Colon (tissue), 2 donors: ENCODE results near the gene GALNT18.
"Not testable (repeated sequence)": the region's sequence is repeated elsewhere in the genome, so short reads cannot be mapped to it uniquely, and the experiment has no call there.

Experiments used
- FAIRE-seq: peaks from 2 replicates; lab custom pipeline; 2012; peaks lifted over from hg19 to GRCh38; lab: Jason Lieb, UNC
- donor health status: control.
- donor health status: control.

The GALNT18 gene

DNA sequence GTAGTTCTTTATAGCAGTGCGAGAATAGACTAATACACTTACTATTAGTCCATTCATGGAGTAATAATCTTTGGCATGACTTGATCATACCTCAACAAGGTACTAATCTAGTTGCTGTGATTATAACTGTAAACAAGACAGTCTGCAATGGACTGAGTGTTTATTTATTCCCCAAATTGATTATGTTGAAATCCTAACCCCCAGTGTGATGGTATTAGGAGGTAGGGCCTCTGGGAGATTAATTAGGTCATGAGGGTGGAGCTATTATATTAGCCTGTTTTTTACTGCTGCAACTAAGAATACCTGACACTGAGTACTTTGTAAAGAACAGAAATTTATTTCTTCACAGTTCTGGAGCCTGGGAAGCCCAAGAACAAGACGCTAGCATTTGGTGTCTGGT lies 237.8 kb downstream of the GALNT18 start:
- no peak for FAIRE-seq

DNA sequence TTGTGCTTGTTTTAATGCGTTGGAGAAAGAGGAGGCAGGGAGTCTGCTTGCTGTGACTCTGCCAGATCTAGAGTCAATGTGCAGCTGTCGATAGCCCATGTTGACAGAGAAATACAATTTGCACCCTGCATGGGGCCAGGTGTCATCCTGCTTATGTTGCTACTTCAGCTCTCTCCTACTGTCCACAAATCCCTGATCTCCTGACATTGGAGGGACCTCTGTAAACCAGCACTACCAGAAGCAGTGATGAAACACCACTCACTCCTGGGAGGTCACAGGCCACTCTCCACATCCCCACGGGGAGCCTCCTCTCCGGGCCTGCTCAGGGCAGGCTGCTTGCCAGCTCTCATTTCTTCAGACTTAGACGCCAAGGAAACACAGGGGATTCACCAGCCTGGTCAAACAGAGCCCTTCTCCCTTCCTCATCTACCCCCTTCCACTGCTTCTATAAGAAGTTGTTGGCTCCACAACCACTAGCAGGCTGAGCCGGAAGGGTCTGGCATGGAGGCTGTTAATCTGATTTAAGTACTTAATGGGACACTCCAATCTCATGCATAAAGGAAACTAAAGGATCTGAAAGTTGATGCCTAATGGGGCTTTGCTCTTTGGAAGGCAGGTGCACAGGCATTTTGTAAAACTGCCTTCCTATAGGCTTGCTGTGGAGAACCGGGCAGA lies 238.8 kb downstream of the GALNT18 start:
- no peak for FAIRE-seq

DNA sequence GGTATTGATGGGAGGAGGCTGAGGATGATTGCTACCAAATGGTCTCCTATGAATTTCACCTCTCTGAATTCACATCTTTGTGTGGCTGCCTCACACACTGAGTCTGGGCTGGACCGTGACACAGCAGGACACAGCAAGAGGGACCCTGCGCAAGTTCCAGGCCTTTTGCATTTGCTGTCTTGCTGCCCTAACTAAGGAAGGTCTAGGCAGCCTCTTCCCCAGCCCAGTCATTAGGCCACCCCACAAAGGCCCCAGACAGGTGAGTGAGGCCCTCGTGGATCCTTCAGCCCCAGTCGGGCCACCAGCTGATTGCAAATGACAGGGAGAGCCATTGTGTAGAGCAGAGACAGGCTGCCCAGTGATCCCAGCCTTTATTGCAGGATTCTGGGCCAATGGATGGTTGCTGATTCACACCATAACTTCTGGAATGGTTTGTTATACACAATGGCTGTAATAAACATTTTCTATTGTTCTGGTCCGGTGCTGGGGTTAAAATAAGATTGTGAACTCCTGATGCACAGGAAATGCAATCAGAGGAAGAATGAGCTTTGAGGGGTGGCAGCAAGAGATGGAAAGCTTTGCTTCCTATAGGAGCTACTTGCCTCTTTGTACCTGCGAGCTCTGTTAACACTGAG lies 240.2 kb downstream of the GALNT18 start:
- no peak for FAIRE-seq

DNA sequence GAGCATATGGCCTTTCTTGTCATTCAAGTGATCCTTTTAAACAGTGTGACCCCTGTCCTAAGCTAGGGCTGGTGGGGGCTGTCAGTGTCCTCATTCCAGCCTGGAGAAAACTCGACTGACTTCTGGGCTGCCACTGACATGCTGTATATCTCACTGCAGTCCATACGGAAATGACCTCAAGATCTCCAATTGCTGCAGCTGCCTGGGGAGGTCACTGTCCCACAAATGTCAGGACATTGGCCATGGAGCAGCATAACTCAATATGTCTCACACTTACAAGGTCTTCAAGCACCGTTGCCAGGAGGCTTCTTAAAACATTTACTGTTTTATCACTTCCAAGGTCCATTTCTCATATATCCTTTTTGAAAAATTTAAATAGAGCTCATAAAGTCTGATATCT lies 240.9 kb downstream of the GALNT18 start:
- no peak for FAIRE-seq

DNA sequence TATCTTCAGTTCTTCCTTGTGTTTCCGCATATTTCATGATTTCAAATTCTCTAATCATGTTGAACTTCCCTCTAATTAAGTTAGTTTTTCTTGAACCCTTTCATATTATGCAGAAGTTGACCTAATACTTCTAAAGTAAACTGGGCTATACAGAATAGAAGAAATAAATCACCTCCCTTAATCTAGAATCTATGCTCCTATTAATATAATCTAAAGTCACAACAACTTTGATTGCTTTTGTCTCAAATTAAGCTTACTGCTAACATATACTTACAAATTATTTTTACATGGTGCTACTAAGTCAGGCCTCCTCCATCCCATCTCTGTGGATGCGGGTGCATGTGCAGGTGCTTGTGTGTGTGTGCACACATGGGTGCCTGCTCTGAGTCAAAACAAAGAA lies 241.5 kb downstream of the GALNT18 start:
- FAIRE-seq: no peak

DNA sequence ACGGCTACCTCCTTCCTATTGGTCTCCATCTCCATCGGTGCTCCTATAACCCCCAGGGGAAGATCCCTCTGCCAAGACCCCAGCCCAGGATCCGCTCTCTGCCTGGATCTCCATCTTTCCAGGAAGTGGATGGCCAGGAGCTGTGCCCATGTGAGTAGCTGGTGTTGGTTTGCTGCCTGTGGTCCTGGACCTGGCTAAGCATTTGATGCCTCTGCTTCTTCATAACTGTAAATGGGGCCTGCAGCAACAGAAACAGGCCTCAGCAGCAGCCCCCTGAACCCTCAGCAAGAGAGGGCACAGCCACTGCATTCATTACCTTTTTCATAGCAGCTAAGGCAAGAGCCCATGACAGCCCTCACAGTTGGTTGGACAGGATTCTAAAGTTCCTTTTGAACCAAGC lies 242.1 kb downstream of the GALNT18 start:
- no peak for FAIRE-seq

DNA sequence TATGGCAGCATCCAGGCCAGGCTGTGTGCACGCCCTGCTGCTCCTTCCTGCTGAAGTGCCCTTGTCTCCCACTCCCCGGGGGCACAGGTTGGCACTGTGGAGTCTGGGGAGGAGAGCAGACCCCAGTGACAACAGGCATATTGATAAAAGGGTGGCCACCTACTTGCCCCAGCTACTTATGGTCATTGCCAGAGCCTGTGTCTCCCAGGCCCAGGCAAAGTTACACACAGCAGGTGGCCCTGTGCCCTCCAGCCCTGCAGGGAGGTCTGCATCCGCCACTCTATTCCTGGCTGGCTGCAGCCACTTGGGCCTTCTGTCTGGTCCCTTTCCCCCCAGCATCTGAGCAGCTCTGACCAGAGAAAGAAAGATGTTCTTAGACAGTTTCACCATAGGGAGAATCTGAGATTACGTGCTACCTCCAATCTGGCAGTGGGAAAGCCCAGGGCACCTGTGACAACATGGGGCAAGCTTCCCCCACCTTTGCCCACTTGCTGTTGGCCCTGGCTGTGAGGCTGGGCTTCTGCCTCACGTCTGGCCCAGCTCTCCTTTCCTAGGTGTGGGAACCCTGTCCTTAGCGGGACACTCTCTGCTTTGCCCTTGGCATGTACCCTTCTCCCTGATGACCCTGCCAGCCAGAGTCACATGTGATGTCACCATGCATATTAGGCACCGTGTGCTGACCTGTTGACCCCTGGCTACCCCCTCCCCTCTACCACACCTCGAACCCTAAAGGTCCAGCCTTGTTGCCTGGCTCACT lies 243.4 kb downstream of the GALNT18 start:
- FAIRE-seq: no peak

DNA sequence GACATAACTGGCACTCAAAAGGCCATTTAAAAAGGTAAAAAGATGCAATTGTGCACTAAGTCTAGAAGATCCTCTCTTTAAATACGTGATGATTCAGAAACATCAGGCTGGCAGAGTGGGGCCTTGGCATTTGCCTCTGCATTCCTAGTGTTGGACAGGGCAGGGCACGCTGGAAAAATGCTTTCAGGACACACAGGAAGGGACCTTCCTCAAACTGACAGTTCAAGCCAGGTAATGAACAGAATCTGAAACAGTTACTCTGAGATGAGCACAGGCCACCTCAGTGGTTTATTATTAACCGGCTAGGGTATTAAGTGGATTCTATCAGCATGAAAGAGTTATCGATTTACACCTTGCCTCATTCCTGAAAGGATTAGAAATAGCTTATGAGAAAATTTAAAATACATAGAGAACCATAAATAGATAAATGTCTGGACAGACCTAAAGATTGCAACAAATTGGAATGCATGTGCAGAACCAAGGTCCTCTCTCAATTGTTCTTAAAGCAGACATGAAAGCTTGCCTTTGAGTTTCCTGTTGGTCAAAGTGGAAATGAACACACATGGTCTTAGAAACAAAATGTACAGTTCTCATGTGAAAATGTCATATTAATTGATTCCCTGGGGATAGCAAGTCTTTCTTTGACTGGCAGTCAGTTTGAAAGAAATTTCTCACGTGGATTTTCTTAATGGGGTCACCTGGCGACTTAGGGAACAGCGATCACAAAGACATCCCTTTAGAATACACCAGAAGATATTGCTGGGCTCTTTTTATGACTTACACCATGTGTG lies 247.3 kb downstream of the GALNT18 start:
- FAIRE-seq: no peak

DNA sequence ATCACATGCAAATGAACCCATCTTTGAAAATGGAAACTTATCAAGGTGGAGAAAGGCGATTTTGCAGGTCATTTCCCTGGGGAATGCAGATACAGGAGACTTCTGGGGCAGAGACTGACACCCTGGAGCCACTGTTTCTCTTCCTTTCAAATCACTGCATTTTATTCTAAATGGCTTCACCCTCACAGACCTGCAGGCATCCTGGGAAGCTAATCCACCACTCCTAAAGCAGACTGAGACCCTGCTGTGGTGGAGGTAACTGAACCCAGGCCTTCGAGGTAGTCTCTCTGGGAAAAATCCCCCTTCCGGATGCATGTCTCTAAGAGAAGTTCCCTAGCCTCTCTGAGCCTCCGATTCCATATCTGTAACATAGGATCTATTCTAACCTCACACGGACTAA lies 247.9 kb downstream of the GALNT18 start:
- FAIRE-seq: no peak

DNA sequence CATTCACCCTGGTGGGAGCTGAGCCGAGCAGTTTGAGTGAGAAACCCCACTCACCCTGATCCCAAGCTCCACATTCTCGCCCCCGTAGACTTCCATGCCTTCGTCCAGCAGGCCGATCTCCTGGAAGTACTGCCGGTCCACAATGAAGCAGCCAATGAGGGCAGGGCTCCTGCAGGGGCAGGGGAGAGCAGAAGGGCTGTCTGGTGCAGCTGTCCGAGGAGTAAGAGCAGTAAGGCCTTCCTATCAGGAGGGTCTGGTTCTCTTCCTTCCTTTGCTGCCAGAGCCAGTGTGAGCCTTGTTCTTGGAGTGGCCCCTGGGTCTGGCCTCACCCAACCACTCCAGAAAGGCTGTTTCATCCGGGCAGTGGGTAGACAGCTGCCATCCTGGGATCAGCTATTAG lies 249.3 kb downstream of the GALNT18 start:
- no peak for FAIRE-seq

DNA sequence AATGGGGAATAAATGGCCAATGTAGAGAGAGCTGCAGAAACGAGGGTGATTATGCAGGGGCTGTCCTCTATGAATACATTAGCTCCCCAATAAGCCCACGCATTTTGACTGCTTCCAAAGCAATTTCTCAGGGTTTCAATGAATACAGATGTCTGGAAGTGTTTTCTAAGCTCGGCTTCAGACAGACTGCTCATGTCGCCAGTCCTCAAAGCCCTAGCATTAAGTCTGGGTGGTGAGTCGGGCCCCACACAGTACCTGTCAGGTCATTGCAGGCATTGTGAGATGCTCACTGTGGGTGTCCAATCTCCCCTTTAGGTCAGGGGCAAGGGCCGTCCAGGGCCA lies 250.9 kb downstream of the GALNT18 start:
- FAIRE-seq: no peak

DNA sequence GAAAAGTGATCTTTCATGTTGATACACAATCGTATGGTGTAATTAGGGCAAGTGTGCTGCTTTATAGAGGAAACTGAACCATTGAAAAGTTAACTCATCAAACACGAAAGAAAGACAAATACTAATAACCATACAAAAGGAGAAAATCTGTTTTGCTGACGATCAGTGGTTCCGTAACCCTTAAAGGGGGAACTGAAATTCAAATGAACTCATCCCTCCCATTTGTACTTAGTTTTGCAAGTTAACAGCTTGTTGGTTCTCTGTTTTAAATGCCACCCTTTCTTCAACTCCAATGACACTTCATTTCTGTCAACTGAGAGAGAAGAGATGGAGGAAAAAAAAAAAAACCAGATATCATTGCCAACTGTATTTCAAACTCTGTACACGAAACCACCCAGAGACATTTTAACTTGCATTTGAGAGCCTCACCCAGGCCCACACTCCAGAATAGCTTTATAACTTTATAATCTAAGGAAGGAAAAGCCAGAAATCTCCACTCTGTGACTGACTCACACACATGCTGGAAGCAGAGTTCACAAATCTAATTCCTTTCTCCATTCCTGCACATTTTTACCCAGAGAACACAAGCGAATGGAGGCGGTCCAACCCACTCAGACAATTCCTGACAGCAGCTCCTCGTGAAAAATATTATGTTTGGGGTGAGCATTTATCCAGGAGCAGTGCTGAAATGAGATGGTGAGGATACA lies 251.4 kb downstream of the GALNT18 start:
- FAIRE-seq: no peak

DNA sequence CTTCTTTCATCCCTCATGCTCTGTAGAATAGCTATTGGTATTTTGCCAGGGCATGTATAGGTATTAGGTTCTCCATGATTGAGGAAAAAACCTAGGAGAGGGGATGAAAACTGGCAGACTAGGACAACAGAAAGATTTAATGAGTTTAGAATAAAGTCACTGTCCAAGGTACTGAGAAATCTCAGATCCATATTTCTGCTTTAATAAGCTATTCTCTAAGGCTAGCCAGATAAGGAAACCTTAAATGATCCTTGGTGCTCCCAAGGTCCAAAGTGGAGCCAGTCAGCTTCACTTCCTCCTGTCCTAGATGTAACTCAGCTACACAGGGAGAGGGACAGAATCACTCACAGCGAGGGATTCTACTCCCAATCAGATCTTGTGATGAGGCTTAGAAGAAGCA lies 255.0 kb downstream of the GALNT18 start:
- FAIRE-seq: no peak

DNA sequence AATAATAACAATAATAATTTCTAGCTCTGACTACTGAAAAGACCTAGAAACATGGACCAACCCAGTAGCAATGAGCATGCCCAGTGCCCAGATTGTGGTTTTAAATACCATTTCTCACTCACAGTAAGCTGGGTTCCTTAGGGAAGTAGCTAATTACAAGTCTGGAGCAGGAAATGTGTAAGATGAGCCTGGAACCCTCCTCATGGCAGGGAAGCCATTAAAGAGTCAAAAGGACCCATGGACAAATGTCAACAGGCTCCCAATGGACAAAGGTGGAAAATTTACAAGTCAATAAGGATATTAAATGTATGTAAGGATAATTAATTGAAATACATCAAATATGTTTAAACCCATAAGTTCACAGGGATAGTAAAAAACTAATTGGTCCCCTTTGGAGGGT lies 258.1 kb downstream of the GALNT18 start:
- FAIRE-seq: no peak

DNA sequence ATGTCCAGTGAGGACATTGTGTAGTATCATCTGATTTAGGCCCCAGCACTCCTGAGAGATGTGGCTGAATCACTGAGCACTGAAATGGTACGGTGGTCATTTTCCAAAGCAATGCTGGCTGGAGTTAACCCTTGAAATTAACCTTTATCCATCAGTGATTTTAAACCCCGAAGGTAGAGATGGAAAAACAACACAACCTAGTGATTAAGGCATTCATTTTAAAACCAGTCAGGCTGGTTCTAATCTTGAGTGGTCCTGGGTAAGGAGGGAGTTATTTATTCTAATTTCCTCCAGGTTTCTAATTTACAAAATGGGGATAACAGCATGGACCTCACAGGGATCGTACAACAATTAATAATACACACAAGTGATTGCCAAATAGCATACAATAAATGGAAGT lies 262.2 kb downstream of the GALNT18 start:
- no peak for FAIRE-seq

DNA sequence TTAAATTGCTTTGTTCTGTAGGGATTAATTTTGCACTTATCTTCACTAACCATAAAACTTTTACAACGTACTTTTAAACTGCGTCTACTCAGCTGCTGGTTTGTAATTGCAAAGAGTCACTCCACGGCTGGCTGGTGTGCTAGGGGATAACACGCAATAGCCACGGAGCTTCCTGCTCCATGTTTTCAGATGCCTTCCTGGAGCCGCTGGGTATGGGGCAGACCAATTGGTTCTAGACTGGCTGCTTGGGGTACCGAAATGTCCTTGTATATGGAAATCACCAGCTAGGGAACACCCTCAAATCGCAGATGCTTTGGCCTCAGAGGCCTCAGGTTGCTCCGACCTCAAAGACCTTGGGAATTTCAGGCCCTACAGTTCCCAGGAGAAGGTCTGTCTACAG lies 265.0 kb downstream of the GALNT18 start:
- FAIRE-seq: no peak

DNA sequence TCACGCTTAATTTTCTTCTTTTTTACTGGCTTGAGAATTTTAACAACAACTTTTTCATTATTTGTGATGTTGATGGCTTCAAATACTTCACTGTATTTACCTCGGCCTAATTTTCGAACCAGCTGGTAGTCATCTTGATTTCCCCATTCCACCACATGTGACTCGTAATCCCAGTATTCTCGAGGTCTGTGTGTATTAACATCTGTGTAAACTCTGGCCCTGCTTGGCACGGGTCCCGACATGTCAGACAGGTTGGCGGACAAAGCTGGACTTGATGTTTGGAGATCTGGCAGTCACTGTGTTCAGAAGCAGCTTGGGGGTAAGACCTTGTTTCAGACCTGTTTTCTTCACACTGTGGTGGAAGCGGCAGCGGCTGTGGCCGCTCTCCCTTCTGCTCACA lies 268.9 kb downstream of the GALNT18 start, which contains the start of gene CSNK2A3:
CSNK2A3 (minus strand) TSS at position 373 of the 400 bp plus-strand sequence; CDS start at position 242, 131 bp downstream.
- not testable (repeated sequence) for FAIRE-seq

DNA sequence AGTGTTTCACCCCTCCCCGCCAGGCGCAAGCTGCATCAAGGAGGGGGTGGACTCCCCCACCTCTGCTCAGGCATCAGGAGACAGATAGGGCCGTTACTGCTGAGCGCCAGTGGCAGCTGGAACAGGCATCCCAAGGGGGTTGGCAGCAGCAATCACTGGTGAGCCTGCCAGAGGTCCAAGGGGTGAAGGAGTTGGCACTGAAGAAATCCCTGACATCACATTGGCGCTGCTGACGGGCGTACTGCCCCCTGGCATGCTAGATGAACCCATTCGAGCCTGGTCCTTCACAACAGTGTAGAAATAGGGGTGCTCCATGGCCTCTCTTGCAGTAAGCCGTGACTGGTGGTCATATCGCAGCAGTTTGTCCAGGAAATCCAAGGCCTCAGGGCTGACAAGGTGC lies 270.0 kb downstream of the GALNT18 start:
- not testable (repeated sequence) for FAIRE-seq

DNA sequence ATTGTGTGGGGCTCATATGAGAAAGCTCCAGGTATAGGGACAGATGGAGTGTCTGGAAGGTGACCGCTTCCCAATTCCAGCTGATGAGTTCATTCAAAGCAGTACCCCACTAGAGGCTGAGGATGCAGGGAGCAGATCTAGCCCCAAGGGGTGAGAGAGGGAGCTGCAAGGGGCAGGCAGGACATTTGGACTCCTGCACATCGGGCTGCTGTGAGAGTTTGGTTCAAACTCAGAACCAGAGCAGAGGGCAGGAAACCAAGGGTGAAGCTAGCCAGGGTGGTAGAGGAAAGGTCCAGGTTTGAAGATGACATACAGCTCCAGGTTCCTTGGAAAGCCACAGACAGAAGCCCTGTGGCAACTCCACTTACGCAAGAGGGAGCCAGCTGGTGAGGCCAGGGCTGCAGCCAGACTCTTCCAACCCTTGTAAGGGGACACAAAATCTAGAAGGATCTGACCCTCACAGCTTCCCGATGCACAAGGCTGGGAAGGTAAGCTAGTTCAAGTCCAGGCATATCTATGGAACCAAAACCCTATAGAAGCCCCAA lies 270.7 kb downstream of the GALNT18 start:
- FAIRE-seq: no peak

DNA sequence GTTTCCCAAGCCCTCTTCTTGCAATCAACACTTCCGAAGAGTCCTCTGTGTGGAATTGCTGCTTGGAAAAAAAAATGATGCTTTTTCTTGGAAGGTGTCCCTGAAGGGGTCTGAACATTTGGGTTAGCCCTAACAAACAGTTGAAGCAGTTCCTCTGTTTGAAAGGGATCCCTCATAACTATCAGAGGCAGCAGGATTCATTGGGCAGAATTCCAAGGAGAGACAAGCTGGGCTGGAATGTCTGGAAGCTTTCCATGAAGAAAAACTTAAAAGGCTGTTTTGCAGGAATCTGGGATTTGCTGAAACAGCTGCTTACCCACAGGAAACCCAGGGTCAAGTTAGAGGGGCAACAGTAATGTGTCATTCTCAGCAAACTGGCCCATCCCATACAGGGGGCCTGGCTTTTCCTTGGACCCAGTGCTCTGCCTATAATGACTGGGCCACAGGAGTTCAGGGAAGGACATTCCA lies 271.9 kb downstream of the GALNT18 start:
- no peak for FAIRE-seq

DNA sequence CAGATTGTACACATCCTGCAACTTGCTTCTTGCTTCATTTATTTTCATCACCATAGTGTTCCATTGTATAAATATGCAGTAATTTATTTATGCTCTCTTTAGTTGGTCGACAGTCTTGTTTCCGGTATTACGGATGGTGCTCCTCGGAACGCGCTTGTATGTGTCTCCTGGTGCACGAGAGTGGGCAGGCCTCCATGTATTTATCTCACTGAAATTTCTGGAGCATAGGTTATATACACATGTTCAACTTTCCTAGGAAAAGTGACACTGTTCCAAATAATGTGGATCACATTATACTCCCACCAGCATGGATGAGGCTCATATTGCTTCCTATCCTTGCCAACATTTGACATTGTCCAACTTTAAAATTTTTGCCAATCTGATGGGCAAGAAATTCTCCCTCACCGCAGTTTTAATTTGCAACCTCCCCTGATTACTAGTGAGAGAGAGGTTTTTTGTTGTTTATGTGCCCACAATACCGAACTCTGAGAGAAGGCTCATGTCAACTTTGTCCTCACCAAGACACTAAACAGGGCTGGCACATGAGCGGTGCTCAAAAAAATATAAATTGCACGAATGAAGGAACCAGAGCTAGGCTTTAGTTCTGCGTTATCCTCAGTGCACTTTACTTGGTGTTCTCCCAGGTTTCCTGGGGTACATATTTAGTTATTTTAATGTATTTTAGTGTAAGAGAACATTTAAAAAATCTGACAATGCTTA lies 272.5 kb downstream of the GALNT18 start:
- FAIRE-seq: no peak
